IMR-90 (cell line): Measurements from ENCODE around the gene NPFFR2. TPM values are rescaled to one million over a fixed set of nuclear protein-coding genes. Genes with fewer than 3 reads are reported as not detected.

ENCODE experiments used
- ATAC-seq: fragments of 200-7000 bp; cut with Tn5 transposase; 2 replicates; pipeline ENCODE4 v1.9.1; 2020; ENCODE audit warnings: low read depth, mild to moderate bottlenecking, moderate library complexity
- BruUV-seq: library from RNA; stranded (reverse); fragments of 400-500 nt; replicated peaks from 2 replicates; lab custom pipeline; 2021; lab: Mats Ljungman, UMichigan
- CTCF ChIA-PET: fragments of 300-600 bp; formaldehyde crosslinking; extraction: SDS; loops from one replicate; lab custom pipeline; 2021; ENCODE audit warnings: antibody characterized with exemption; lab: Yijun Ruan, JAX
- POLR2A ChIA-PET: fragments of 300-600 bp; sonication (Branson Sonifier 250); formaldehyde crosslinking; loops from one replicate; lab custom pipeline; 2022; ENCODE audit warnings: antibody characterized with exemption; ENCODE audit not compliant: unreplicated experiment; lab: Charles Lee
- DNase-seq: peaks from one replicate; pipeline ENCODE4 v3.0.0; 2013
- H2AFZ ChIP-seq: replicated peaks from 2 replicates; pipeline ENCODE3; 2013; ENCODE audit warnings: low read length, mild to moderate bottlenecking; ENCODE audit not compliant: poor library complexity
- H2AK5ac ChIP-seq: 2 replicates; pipeline ENCODE4 v1.6.1; 2013; ENCODE audit warnings: low read depth, low read length, inconsistent platforms
- H2AK9ac ChIP-seq: replicated peaks from 2 replicates; pipeline ENCODE3; 2013; ENCODE audit warnings: mild to moderate bottlenecking, low read depth, low read length, moderate library complexity; ENCODE audit not compliant: poor library complexity
- H2BK120ac ChIP-seq: 2 replicates; pipeline ENCODE4 v1.6.1; 2013; ENCODE audit warnings: low read depth, low read length, inconsistent platforms
- H2BK15ac ChIP-seq: 3 replicates; pipeline ENCODE4 v1.6.1; 2013; ENCODE audit warnings: low read depth, low read length, inconsistent platforms
- H2BK20ac ChIP-seq: 2 replicates; pipeline ENCODE4 v1.6.1; 2013; ENCODE audit warnings: low read depth, mild to moderate bottlenecking, inconsistent platforms, low read length, moderate library complexity
- H2BK5ac ChIP-seq: 2 replicates; pipeline ENCODE4 v1.6.1; 2013; ENCODE audit warnings: mild to moderate bottlenecking, low read depth, low read length, inconsistent platforms; ENCODE audit not compliant: poor library complexity, severe bottlenecking
- H3K14ac ChIP-seq: replicated peaks from 2 replicates; pipeline ENCODE4 v1.6.1; 2013; ENCODE audit warnings: low read depth, low read length, inconsistent platforms
- H3K18ac ChIP-seq: 2 replicates; pipeline ENCODE4 v1.6.1; 2013; ENCODE audit warnings: low read depth, low read length, control low read depth
- H3K23ac ChIP-seq: 2 replicates; pipeline ENCODE4 v1.6.1; 2013; ENCODE audit warnings: low read depth, low read length, inconsistent platforms
- H3K27ac ChIP-seq: 2 replicates; pipeline ENCODE4 v1.5.1; 2013; ENCODE audit warnings: mild to moderate bottlenecking, control low read depth, low read length; ENCODE audit not compliant: insufficient read depth
- H3K27me3 ChIP-seq: 2 replicates; pipeline ENCODE4 v1.6.1; 2013; ENCODE audit warnings: low read length; ENCODE audit not compliant: control insufficient read depth, insufficient read depth
- H3K36me3 ChIP-seq: 2 replicates; pipeline ENCODE4 v1.6.1; 2013; ENCODE audit warnings: low read length, mixed read lengths; ENCODE audit not compliant: control insufficient read depth, insufficient read depth
- H3K4ac ChIP-seq: 2 replicates; pipeline ENCODE4 v1.6.1; 2013; ENCODE audit warnings: low read depth, low read length, inconsistent platforms
- H3K4me1 ChIP-seq: 2 replicates; pipeline ENCODE4 v1.6.1; 2013; ENCODE audit warnings: low read length, mixed read lengths; ENCODE audit not compliant: control insufficient read depth, insufficient read depth
- H3K4me2 ChIP-seq: 2 replicates; pipeline ENCODE4 v1.6.1; 2013; ENCODE audit warnings: low read depth, mild to moderate bottlenecking, control low read depth, low read length, moderate library complexity
- H3K4me3 ChIP-seq: 2 replicates; pipeline ENCODE4 v1.5.1; 2013; ENCODE audit warnings: low read depth, mild to moderate bottlenecking, control low read depth, low read length, moderate library complexity; ENCODE audit not compliant: insufficient read depth
- H3K56ac ChIP-seq: 2 replicates; pipeline ENCODE4 v1.6.1; 2013; ENCODE audit warnings: low read length, inconsistent platforms; ENCODE audit not compliant: insufficient read depth; ENCODE audit errors: extremely low read depth
- H3K79me1 ChIP-seq, 2 experiments: 2 replicates each; pipeline ENCODE4 v1.6.1; 2013; ENCODE audit warnings: low read length in 2 of 2, inconsistent platforms in 1 of 2, low read depth in 1 of 2
- H3K9ac ChIP-seq: 2 replicates; pipeline ENCODE4 v1.6.1; 2013; ENCODE audit warnings: low read depth, low read length, control low read depth
- H3K9me1 ChIP-seq: 2 replicates; pipeline ENCODE4 v1.6.1; 2013; ENCODE audit warnings: low read length, inconsistent platforms; ENCODE audit not compliant: insufficient read depth
- H3K9me3 ChIP-seq: 2 replicates; pipeline ENCODE4 v1.6.1; 2013; ENCODE audit warnings: low read length; ENCODE audit not compliant: control insufficient read depth, insufficient read depth
- H4K20me1 ChIP-seq: 2 replicates; pipeline ENCODE4 v1.6.1; 2013; ENCODE audit warnings: low read length, inconsistent platforms; ENCODE audit not compliant: insufficient read depth
- H4K5ac ChIP-seq: 2 replicates; pipeline ENCODE4 v1.6.1; 2013; ENCODE audit warnings: mild to moderate bottlenecking, low read depth, low read length, control low read depth
- H4K8ac ChIP-seq, 2 experiments: 2 replicates each; pipeline ENCODE4 v1.6.1; 2013; ENCODE audit warnings: low read depth in 2 of 2, low read length in 2 of 2, control low read depth in 1 of 2, inconsistent platforms in 1 of 2
- H4K91ac ChIP-seq: 2 replicates; pipeline ENCODE4 v1.6.1; 2013; ENCODE audit warnings: low read depth, low read length, inconsistent platforms; ENCODE audit not compliant: insufficient read depth
- BHLHE40 ChIP-seq: fragments of 150-350 bp; IDR thresholded peaks from 2 replicates; pipeline ENCODE4 v1.6.1; 2016; ENCODE audit warnings: mild to moderate bottlenecking, low read depth, low read length
- CEBPB ChIP-seq: IDR thresholded peaks from 2 replicates; pipeline ENCODE4 v1.6.1; 2012; ENCODE audit warnings: low read depth, low read length, improper control_type of control experiment
- CHD1 ChIP-seq: IDR thresholded peaks from 2 replicates; pipeline ENCODE4 v1.6.1; 2012; ENCODE audit warnings: low read depth, low read length, improper control_type of control experiment
- CTCF ChIP-seq: conservative IDR thresholded peaks from 2 replicates; pipeline ENCODE4 v1.5.1; 2012; ENCODE audit warnings: mild to moderate bottlenecking, low read depth, low read length, improper control_type of control experiment
- ELK1 ChIP-seq: fragments of 150-350 bp; IDR thresholded peaks from 2 replicates; pipeline ENCODE4 v1.6.1; 2016; ENCODE audit warnings: low read depth, mild to moderate bottlenecking, low read length, moderate library complexity, borderline replicate concordance
- FOS ChIP-seq: fragments of 150-350 bp; IDR thresholded peaks from 2 replicates; pipeline ENCODE4 v1.6.1; 2016; ENCODE audit warnings: low read depth, low read length
- MAFK ChIP-seq: IDR thresholded peaks from 2 replicates; pipeline ENCODE4 v1.6.1; 2012; ENCODE audit warnings: low read depth, low read length, improper control_type of control experiment
- MAZ ChIP-seq: IDR thresholded peaks from 2 replicates; pipeline ENCODE4 v1.6.1; 2012; ENCODE audit warnings: low read depth, mild to moderate bottlenecking, low read length, improper control_type of control experiment, moderate library complexity, borderline replicate concordance
- MXI1 ChIP-seq: IDR thresholded peaks from 2 replicates; pipeline ENCODE4 v1.6.1; 2012; ENCODE audit warnings: low read depth, mild to moderate bottlenecking, low read length, moderate library complexity, borderline replicate concordance
- NFE2L2 ChIP-seq: fragments of 150-350 bp; IDR thresholded peaks from 2 replicates; pipeline ENCODE4 v1.6.1; 2016; ENCODE audit warnings: low read depth, mild to moderate bottlenecking, low read length
- POLR2A ChIP-seq: IDR thresholded peaks from 2 replicates; pipeline ENCODE4 v1.6.1; 2012; ENCODE audit warnings: mild to moderate bottlenecking, low read depth, low read length
- RAD21 ChIP-seq: IDR thresholded peaks from 2 replicates; pipeline ENCODE4 v1.6.1; 2012; ENCODE audit warnings: low read length, improper control_type of control experiment
- RCOR1 ChIP-seq: IDR thresholded peaks from 2 replicates; pipeline ENCODE4 v1.6.1; 2012; ENCODE audit warnings: mild to moderate bottlenecking, low read length, improper control_type of control experiment; ENCODE audit not compliant: insufficient replicate concordance
- RFX5 ChIP-seq: IDR thresholded peaks from 2 replicates; pipeline ENCODE4 v1.8.0; 2012; ENCODE audit warnings: low read depth, mild to moderate bottlenecking, low read length, moderate library complexity
- SMC3 ChIP-seq: fragments of 150-350 bp; IDR thresholded peaks from 2 replicates; pipeline ENCODE4 v1.6.1; 2016; ENCODE audit warnings: low read depth, mild to moderate bottlenecking, antibody characterized with exemption, low read length, moderate library complexity
- USF2 ChIP-seq: fragments of 150-350 bp; IDR thresholded peaks from 2 replicates; pipeline ENCODE4 v1.6.1; 2017; ENCODE audit warnings: mild to moderate bottlenecking, antibody characterized with exemption, low read length, low read depth
- dilution Hi-C: fragments of 300-500 bp; cut with HindIII; formaldehyde crosslinking; loops from one replicate; pipeline ENCODE4 v1.14.3; 2018; ENCODE audit warnings: low sequenced_read_pairs; ENCODE audit not compliant: unreplicated experiment
- in situ Hi-C: fragments of 300-500 bp; cut with MboI; formaldehyde crosslinking; loops from 3 replicates; pipeline ENCODE4 v1.14.3; 2019; ENCODE audit warnings: low sequenced_read_pairs, inconsistent platforms, mixed read lengths
- intact Hi-C: fragments of 100-400 bp; cut with micrococcal nuclease; formaldehyde crosslinking; loops from 2 replicates; pipeline ENCODE4 v1.10.0; 2022
- polyA plus RNA-seq, 3 experiments: library from polyadenylated mRNA; depleted of rRNA; stranded (reverse); fragments of >200 nt; gene quantifications; 2 replicates each; pipeline ENCODE4 v1.2.3, GENCODE V29; 2012; ENCODE audit warnings: low replicate concordance in 1 of 3
- total RNA-seq: library from RNA; depleted of rRNA; stranded (reverse); fragments of >200 nt; gene quantifications from 2 replicates; pipeline ENCODE4 v1.2.3, GENCODE V29; 2012

The NPFFR2 gene
- total and polyA plus RNA-seq, 2 of the 4 experiments (the other 2 are of a cell fraction): not detected

- no peak overlapping the region for H3K4ac ChIP-seq
- no peak overlapping the region for H4K8ac ChIP-seq
- no peak overlapping the region for H2BK5ac ChIP-seq
- no peak overlapping the region for H3K23ac ChIP-seq
- no peaks in the 10 kb centered on the region for H3K4me1 ChIP-seq
- no peak overlapping the region for H4K91ac ChIP-seq
- H4K5ac ChIP-seq: no peak overlapping the region
- H3K36me3 ChIP-seq: no peaks in the 10 kb centered on the region
- H3K27me3 ChIP-seq: no peaks in the 10 kb centered on the region
- no peak overlapping the region for H3K27ac ChIP-seq
- no peak for ATAC-seq
- no peak for DNase-seq
- no peak overlapping the region for H3K18ac ChIP-seq
- no peak overlapping the region for H3K9ac ChIP-seq
- H3K4me2 ChIP-seq: no peak overlapping the region
- TF ChIP-seq NFE2L2 (no peak), CEBPB (no peak), MAFK (no peak), CTCF (no peak), RFX5 (no peak), CHD1 (no peak), MXI1 (no peak), RCOR1 (no peak), POLR2A (no peak), MAZ (no peak), ELK1 (no peak), RAD21 (no peak), SMC3 (no peak), BHLHE40 (no peak), FOS (no peak), USF2 (no peak)
- ChIA-PET POLR2A (no interaction called here), CTCF (no interaction called here)
- H3K14ac ChIP-seq: no peak overlapping the region
- no peaks in the 10 kb centered on the region for H4K20me1 ChIP-seq
- no peak overlapping the region for H3K56ac ChIP-seq
- no peaks in the 10 kb centered on the region for H3K9me1 ChIP-seq
- no peak overlapping the region for H2AFZ ChIP-seq
- no peak overlapping the region for H2AK9ac ChIP-seq
- no peak overlapping the region for H2BK120ac ChIP-seq
- no peaks in the 10 kb centered on the region for H3K9me3 ChIP-seq
- dilution Hi-C loops (no loop called here), in situ Hi-C loops (no loop called here), intact Hi-C loops (no loop called here)
- H2BK15ac ChIP-seq: no peak overlapping the region
- H3K79me1 ChIP-seq: no peaks in the 10 kb centered on the region
- no TSS peak for BruUV-seq
- no peak overlapping the region for H2BK20ac ChIP-seq
- H2AK5ac ChIP-seq: no peak overlapping the region
- H3K4me3 ChIP-seq: no peak overlapping the region
Measured at GRCh38 chr4:72011906-72012305, 19.9 kb upstream of the NPFFR2 start.
